Measurements from ENCODE around the gene LIF. TPM values are rescaled to one million over a fixed set of nuclear protein-coding genes. Genes with fewer than 3 reads are reported as not detected.

LIF gene
- total RNA-seq, 1 experiment from 2014 or later, result 75.4 TPM

GRCh38 chr22:30282616-30283046, 36.1 kb upstream of the LIF start:
- no peak overlapping the region for H3K4me2 ChIP-seq (ENCODE audit: low read length)
- no peak for DNase-seq (ENCODE audit: low read depth, low spot score)
- BruUV-seq (replicated peaks), result no TSS peak
- H3K27ac ChIP-seq (ENCODE audit: low read depth, low read length), result no peak overlapping the region
- H3K79me2 ChIP-seq (ENCODE audit: insufficient read depth, low read length), result no peaks in the 10 kb centered on the region
- H3K4me1 ChIP-seq (ENCODE audit: control insufficient read depth in 1 of 2, insufficient read depth in 2 of 2, low read length in 2 of 2), result peaks cover 6 to 26% of the 10 kb centered on the region in 2 experiments; a peak in 3 of 4 replicates
- ChIA-PET RAD21 (ENCODE audit: low non-redundant PET in 1 of 2, low total read pairs in 2 of 2, uncharacterized antibody in 2 of 2, unreplicated experiment in 2 of 2) (interaction anchor here in 1 of 2 experiments (0.7 kb wide), 1 partner anchor 10 kb away, joined by 3 read pairs; no protein-coding TSS in a partner anchor), POLR2A (no interaction called here), CTCF (no interaction called here)
- H2AFZ ChIP-seq (ENCODE audit: low read depth, low read length, poor library complexity, severe bottlenecking), result no peak overlapping the region
- H3K9me2 ChIP-seq (ENCODE audit: insufficient read depth), result no peaks in the 10 kb centered on the region
- no peak for ATAC-seq
- H3K36me3 ChIP-seq (ENCODE audit: control insufficient read depth in 1 of 2, insufficient read depth in 2 of 2, low read length in 2 of 2), result no peaks in the 10 kb centered on the region
- no peaks in the 10 kb centered on the region for H3K27me3 ChIP-seq (ENCODE audit: insufficient read depth, low read length)
- intact Hi-C loops (cut with micrococcal nuclease), result no loop called here
- no peaks in the 10 kb centered on the region for H4K20me1 ChIP-seq (ENCODE audit: insufficient read depth)
- TF ChIP-seq RAD21 (IDR thresholded peaks at IDR 0.05; ENCODE audit: low read depth) (no peak), EGR1 (IDR thresholded peaks at IDR 0.05; ENCODE audit: low read depth) (no peak), SIN3A (IDR thresholded peaks at IDR 0.05; ENCODE audit: low read depth) (no peak), ELF1 (IDR thresholded peaks at IDR 0.05; ENCODE audit: borderline replicate concordance, low read depth) (no peak), JUND (IDR thresholded peaks at IDR 0.05) (no peak), CBX3 (IDR thresholded peaks at IDR 0.05; ENCODE audit: low read depth) (no peak), EZH2 (IDR thresholded peaks at IDR 0.05) (no peak), TCF7L2 (IDR thresholded peaks at IDR 0.05; ENCODE audit: borderline replicate concordance, extremely low read depth, insufficient read depth, insufficient read length) (no peak), REST (IDR thresholded peaks at IDR 0.05; ENCODE audit: low read depth) (no peak), SP1 (IDR thresholded peaks at IDR 0.05; ENCODE audit: low read depth) (no peak), POLR2AphosphoS5 (IDR thresholded peaks at IDR 0.05; ENCODE audit: low read depth, low read length) (no peak), FOSL1 (IDR thresholded peaks at IDR 0.05; ENCODE audit: low read depth) (no peak)
- H3K9me3 ChIP-seq (ENCODE audit: control insufficient read depth in 1 of 2, insufficient read depth in 1 of 2, low read depth in 1 of 2, low read length in 2 of 2), result no peaks in the 10 kb centered on the region
- no peak overlapping the region for H3K9ac ChIP-seq (ENCODE audit: low read length)
- no peak overlapping the region for H3K4me3 ChIP-seq (replicated peaks in 1 of 2; ENCODE audit: low read depth in 1 of 2, low read length in 2 of 2)
